GM12891 (cell line): ENCODE results near the gene CBFA2T2.
"Not testable (repeated sequence)": the region's sequence is repeated elsewhere in the genome, so short reads cannot be mapped to it uniquely, and the experiment has no call there.

ENCODE experiments used
- DNase-seq: peaks from one replicate; pipeline ENCODE4 v3.0.0; 2011; ENCODE audit warnings: low spot score; ENCODE audit not compliant: insufficient read length
- FAIRE-seq: peaks from 2 replicates; lab custom pipeline; 2011; peaks lifted over from hg19 to GRCh38; lab: Jason Lieb, UNC
- PAX5 ChIP-seq: IDR thresholded peaks from 2 replicates; pipeline ENCODE4 v1.6.1; 2011; ENCODE audit warnings: low read length, moderate library complexity, mild to moderate bottlenecking; ENCODE audit not compliant: insufficient read depth, severe bottlenecking
- POLR2A ChIP-seq: IDR thresholded peaks from 2 replicates; pipeline ENCODE4 v1.6.1; 2011; ENCODE audit warnings: low read depth, low read length, control low read depth
- POLR2AphosphoS5 ChIP-seq: IDR thresholded peaks from 2 replicates; pipeline ENCODE4 v1.6.1; 2011; ENCODE audit warnings: low read depth, low read length, control low read depth
- POU2F2 ChIP-seq: IDR thresholded peaks from 2 replicates; pipeline ENCODE4 v1.6.1; 2011; ENCODE audit warnings: low read depth, mild to moderate bottlenecking, control low read depth, low read length, moderate library complexity
- SPI1 ChIP-seq: IDR thresholded peaks from 2 replicates; pipeline ENCODE4 v1.6.1; 2011; ENCODE audit warnings: low read depth, low read length, control low read depth
- TAF1 ChIP-seq: IDR thresholded peaks from 2 replicates; pipeline ENCODE4 v1.6.1; 2011; ENCODE audit warnings: low read depth, low read length, control low read depth

CBFA2T2 gene

DNA sequence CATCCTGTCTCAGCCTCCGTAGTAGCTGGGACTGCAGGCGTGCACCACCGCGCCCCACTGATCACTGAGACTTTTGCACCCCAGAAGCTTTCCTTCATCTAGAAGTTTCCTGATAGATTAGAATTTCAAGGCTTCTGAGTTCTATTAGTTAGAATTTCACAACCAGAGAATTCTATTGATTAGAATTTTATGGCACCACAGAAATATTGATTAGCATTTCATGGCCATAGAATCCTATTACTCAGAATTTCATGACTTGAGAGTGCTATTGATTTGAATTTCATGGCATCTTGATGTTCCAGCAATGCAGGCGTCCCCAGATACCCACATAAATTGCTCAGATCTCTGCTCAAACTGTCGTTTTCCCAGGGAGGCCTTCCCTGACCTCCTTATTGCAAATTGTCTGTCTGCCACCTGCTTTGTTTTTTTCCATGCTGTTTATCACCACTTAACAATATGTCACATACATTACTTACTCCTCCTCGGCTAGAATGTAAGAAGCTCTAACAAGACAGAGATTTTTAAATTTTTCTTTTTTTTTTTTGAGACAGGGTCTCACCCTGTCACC is 16.9 kb upstream of the CBFA2T2 start:
- FAIRE-seq (no peak), DNase-seq (no peak)
- TF ChIP-seq POU2F2 (no peak), POLR2AphosphoS5 (no peak), POLR2A (no peak), PAX5 (no peak), SPI1 (no peak), TAF1 (no peak)

DNA sequence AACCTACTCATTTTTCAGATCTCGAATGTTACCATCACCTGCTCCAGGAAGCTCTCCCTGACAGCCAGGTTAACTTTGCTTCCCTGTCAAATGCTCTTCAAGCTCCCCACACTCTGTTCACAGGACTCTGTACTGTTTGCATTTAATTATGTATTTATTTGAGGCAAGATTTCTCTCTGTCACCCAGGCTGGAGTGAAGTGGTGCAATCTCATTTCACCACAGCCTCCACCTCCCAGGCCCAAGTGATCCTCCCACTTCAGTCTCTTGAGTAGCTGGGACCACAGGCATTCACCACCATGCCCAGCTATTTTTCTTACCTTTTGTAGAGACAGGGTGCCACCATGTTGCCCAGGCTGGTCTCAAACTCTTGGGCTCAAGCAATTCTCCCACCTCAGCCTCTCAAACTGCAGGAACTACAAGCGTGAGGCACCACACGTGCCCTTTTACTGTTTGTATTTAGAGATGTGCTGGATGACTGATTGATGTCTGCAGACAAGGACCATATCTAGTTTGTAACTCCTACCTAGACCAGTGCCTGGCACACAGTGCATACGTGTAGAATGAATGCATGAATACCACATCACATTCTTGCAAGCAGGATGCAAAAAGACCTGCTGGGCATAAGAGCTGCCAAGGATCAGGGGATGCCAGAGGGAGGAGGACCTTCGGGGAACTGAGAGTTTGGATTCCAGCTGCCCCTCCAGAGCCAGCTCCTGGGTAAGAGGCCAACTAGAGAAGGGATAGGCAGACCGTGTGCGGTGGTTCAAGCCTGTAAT is 15.6 kb upstream of the CBFA2T2 start:
- DNase-seq (no peak), FAIRE-seq (no peak)
- no peak for TF ChIP-seq POLR2AphosphoS5
- TF ChIP-seq TAF1 = no peak
- TF ChIP-seq POLR2A = no peak
- TF ChIP-seq SPI1 = no peak
- no peak for TF ChIP-seq PAX5
- TF ChIP-seq POU2F2 = no peak

- FAIRE-seq (no peak), DNase-seq (no peak)
- no peak for TF ChIP-seq SPI1
- TF ChIP-seq POLR2A = no peak
- TF ChIP-seq TAF1 = no peak
- no peak for TF ChIP-seq POU2F2
- TF ChIP-seq PAX5 = no peak
Measured at GRCh38 chr20:33474963-33475362, 14.9 kb upstream of the CBFA2T2 start.

DNA sequence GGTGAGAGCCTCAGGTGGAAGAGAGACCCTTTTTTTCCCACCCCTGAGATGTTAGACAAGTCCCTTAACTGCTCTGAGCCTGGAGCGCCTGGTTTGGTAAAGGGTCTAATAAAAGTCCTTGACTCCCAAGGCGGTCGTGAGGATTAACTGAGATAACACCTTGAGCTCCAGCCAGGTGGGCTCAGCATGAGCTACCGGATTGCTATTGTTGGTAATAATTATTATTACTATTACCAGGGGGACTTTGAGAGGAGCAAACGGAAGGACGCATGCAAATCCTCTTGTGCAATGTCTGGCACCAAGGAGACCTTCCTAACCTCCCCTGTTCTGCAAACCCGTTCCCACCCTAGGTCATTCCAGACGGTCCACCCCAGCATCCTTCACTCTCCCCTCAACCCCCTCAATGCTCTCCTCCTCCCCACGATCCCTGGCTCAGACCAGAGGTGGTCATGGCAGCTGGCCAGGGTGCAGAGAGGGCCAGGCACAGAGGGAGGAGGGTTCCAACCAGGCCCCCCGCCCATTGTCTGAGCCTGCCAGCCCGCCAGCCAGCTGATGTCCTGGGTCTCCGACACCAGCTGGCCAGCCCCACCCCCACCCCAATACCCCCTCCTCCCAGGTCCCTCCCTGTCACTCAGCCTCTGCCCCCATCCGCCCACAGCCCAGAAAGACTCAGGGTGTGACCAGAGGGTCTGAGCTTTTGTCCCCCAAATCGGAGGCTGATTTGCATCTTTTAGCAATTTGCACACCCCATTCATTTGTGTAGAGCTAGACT is 14.3 kb upstream of the CBFA2T2 start:
- DNase-seq (no peak), FAIRE-seq (no peak)

GRCh38 chr20:33477386-33478234 is 12.3 kb upstream of the CBFA2T2 start:
- TF ChIP-seq POLR2AphosphoS5 = no peak
- FAIRE-seq (no peak), DNase-seq (no peak)

More for the DNA sequence above, 14.3 kb upstream of the CBFA2T2 start:
- no peak for TF ChIP-seq TAF1
- no peak for TF ChIP-seq POLR2A
- no peak for TF ChIP-seq SPI1
- TF ChIP-seq POU2F2 = no peak
- no peak for TF ChIP-seq POLR2AphosphoS5
- TF ChIP-seq PAX5 = no peak

DNA sequence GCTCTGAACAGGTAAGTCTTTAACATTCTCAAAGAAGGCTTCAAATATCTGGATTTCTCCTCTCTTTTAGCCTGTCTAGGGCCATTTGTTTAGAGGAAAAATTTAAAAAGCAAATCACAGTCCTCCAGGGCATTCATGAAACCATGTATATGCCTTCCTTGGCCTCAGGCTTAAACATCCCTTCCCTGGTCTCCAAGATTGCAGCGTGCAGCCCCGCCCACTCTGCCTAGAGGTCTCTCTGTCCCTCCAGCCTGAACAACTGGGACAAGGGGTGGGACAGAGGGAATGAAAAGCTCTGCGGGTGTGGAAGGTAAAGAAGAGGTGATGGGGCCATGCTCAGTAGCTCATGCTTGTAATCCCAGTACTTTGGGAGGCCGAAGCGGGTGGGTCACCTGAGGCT is 9.8 kb upstream of the CBFA2T2 start:
- FAIRE-seq (no peak), DNase-seq (no peak)
- TF ChIP-seq POLR2AphosphoS5 = no peak
- no peak for TF ChIP-seq TAF1
- TF ChIP-seq SPI1 = no peak
- no peak for TF ChIP-seq PAX5
- no peak for TF ChIP-seq POLR2A
- no peak for TF ChIP-seq POU2F2

GRCh38 chr20:33481431-33481941 is 8.4 kb upstream of the CBFA2T2 start:
- TF ChIP-seq PAX5 = no peak
- TF ChIP-seq POLR2AphosphoS5 = no peak
- no peak for TF ChIP-seq SPI1
- TF ChIP-seq POLR2A = no peak
- TF ChIP-seq POU2F2 = no peak
- TF ChIP-seq TAF1 = no peak
- no peak for FAIRE-seq

DNA sequence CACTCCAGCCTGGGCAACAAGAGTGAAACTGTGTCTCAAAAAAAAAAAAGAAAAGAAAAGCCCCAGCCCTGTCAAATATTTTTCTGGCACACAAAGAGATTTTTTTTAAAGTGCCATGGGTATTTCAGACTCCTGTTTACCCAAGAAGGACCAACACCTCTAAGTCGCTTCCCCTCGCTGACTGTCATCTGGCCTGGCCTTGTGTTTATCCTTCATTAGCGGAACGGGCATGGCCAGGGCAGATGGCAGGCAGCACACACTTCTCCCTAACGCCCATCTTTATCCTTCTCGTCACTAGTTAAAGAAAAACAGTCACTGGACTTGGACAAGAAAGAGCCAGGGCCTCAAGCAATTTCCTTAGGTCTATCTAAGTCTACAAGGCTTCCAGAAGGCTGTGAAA is 7.3 kb upstream of the CBFA2T2 start:
- no peak for FAIRE-seq
- TF ChIP-seq TAF1 (no peak), POLR2AphosphoS5 (no peak), PAX5 (no peak), POU2F2 (no peak), POLR2A (no peak), SPI1 (no peak)
- DNase-seq = no peak

More at GRCh38 chr20:33481431-33481941, 8.4 kb upstream of the CBFA2T2 start:
- no peak for DNase-seq

- FAIRE-seq, DNase-seq: not testable (repeated sequence)
Measured at GRCh38 chr20:33483186-33483585, 6.7 kb upstream of the CBFA2T2 start.
